Activated T-helper 1 cell treated with anti-CD3 and anti-CD28 coated beads, Interleukin-2, amount 50 U/mL, for 16 hours (primary cell): ENCODE measurements around the gene TLR2.
A peak's percentile ranks its signal among the peaks of the same experiment; 100 is the strongest.

ENCODE experiments used
- DNase-seq, 2 donors: peaks; one replicate each; pipeline ENCODE4 v3.0.0-alpha.2; 2020; ENCODE audit warnings: low read depth in 1 of 2, low spot score in 1 of 2

Gene TLR2, protein sequence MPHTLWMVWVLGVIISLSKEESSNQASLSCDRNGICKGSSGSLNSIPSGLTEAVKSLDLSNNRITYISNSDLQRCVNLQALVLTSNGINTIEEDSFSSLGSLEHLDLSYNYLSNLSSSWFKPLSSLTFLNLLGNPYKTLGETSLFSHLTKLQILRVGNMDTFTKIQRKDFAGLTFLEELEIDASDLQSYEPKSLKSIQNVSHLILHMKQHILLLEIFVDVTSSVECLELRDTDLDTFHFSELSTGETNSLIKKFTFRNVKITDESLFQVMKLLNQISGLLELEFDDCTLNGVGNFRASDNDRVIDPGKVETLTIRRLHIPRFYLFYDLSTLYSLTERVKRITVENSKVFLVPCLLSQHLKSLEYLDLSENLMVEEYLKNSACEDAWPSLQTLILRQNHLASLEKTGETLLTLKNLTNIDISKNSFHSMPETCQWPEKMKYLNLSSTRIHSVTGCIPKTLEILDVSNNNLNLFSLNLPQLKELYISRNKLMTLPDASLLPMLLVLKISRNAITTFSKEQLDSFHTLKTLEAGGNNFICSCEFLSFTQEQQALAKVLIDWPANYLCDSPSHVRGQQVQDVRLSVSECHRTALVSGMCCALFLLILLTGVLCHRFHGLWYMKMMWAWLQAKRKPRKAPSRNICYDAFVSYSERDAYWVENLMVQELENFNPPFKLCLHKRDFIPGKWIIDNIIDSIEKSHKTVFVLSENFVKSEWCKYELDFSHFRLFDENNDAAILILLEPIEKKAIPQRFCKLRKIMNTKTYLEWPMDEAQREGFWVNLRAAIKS

DNA sequence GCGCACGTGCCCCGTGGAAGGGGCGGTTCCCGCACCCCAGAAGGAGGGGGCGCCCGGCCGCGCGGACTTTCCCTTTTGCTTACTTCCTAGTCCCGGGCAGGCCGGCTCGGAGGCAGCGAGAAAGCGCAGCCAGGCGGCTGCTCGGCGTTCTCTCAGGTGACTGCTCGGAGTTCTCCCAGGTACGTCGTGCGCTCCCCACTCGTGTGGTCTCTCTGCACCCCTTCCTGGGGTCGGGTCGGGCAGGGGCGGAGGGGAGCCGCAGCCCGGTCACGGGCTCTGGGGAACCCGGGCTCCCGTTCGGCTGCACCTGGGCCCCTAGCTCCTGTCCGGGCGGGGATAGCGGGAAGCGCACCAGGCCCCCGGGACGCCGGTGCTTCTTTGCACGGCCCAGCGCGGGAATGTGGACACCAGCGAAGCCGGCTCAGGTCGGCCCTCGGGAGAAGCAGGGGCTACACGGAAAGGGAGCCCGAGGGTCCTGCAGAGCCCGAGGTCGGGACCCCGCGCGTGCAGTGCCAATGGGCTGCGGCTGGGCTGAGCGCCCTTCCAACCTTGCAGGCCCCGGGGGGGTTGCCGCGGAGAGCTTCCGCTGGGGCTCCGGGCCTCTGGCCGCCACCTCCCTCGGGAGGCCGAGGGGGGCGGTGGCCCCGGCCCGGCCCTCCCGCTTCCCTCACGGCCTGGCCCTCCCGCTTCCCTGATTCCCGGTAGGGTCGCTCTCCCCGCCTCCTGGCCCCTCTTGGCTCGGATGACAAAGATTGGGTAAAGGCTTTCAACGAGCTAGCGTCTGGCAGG, at the start of gene TLR2:
Gene TLR2 (plus strand): TSS at position 99 of the 789 bp plus-strand sequence. CDS start 18,628 bp downstream, outside the sequence.
- peak; percentile 35 to 41 for DNase-seq

DNA sequence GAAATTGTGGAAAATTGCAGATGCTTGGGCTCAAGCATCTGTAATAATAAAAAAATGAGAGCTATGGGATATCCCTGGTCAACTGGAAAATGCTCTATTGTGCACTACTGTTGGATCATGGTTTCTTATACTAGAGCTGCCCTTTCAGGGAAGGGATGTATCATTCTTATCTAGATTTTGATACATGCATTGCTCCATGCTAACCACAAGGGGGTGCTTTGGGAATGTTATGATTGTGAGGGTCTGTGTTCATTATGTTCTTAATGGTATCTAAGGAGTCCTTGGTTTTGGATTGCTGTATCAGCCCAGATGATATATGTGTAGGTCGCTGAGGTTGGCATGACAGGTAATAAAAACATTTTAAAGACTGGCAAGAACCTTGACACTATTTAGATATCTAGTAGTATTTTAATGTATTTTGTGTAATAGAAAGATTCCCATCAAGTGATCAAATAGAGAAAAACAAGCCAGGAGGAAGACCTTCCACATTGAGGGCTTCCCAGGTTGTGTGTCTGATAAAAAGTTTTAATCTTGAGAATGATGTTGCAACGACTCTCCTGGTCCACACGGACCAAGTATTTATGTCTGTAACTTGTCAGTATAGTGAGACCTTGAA, 49.2 kb upstream of the TLR2 start:
- DNase-seq, result no peak

DNA sequence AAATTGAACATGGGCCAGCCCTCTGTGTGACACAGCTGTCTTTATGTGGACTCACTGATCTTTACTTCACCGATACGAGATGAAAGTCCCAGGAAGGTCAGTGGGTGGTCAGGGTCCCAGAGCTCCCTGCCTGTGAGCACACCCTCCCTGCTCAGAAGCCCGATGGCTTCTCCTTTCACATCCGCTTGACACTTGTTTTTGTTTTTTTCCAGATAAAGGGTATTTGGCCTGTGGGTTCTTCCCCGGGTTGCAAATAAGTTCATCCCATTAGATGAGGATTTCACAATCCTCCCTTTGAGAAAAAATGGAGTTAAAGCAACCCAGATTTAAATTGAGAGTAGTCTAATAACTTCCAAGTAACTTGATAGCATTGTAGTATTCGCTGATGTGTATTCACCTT, 48.2 kb upstream of the TLR2 start:
- no peak for DNase-seq

DNA sequence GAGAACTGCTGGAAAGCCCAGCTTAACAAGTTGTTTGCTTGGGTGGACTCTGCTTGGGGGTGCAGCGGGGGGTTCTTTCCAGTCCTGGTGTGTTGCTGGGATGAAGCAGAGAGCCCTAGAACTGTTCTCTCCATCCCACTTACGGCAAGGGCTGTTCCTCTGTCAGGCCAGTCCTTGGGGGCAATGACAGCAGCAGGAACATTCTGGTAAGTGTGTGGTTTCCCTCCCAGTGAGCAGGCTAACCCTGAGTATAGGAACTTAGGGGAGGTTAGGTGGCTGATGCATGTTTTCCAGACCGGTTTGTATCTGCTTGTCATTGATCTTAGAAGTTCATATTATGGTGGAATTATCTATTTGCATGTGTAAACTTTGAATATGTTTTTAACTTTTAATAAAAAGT, 46.9 kb upstream of the TLR2 start:
- DNase-seq, result no peak

DNA sequence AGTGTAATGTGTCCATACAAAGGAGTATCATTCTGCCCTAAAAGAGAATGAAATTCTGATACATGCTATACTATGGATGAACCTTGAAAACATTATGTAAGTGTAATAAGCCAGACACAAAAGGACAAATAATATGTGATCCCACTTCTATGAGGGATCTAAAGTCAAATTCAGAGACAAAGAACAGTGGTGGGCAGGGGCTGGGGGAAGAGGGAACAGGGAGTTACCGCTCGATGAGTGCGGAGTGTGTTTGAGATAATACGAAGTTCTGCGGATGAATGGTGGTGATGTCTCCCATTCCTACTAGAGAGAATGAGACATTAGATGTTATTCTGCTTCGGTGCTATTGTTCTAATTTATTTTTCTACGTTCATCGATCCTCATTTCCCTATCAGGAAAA, 46.1 kb upstream of the TLR2 start:
- no peak for DNase-seq

DNA sequence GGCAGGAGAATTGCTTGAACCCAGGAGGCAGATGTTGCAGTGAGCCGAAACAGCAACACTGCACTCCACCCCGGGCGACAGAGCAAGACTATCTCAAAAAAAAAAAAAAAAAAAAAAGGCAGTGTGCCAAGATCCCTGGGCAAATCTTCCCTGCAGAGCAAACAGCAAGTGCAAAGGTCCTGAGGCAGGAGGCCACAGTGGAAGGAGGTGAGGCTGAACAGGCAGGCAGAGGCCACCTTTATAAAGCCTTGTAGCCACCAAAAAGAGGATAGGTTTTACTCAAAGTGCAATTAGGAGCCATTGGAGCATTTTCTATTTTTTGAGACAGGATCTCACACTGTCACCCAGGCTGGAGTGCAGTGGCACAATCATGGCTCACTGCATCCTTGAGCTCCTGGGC, 45.1 kb upstream of the TLR2 start:
- DNase-seq, result no peak

DNA sequence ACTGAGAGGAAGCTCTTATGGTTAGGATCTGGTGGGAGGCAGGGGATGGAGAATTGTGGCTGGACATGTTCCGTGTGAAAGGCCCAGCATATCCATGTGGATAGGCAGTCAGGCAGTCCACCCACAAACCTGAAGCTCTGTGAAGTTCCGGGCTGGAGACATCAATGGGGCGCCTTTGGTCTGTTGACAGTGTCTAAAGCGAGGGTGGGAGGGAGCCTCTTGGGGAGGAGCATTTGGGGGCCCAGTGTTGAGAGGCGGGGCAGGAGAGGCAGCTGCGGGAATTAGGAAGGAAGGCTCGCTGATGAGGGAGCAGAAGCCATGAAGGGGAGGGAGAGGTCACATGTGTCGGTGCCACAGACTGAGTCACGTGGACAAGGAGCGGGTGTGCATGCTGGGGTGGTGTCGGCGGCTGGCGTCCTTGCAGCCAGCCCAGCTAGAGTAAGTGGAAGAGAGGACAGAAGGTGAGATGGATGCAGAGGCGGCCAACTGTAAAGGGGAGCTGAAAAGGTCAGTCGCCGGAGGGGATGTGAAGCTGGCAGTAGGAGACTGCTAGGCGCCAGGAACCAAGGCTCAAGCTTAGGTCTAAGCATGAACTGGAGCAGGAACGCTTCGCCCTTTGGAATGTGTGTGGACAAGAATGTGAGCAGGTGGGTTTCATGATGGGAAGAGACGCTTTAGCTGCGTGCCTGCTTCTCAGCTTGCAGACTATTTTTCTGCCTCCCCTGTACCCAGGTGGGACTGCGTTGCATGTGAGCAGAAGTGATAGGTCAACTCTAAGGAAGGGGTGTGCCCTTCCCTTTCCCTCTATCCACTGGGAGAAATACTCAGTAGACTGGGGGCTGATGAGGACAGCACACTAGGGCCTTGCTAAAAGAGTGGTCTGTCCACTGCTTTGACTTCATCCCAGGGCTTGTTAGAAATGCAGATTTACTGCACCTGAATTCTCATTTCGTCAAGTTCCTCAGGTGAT, 44.0 kb upstream of the TLR2 start:
- no peak for DNase-seq

DNA sequence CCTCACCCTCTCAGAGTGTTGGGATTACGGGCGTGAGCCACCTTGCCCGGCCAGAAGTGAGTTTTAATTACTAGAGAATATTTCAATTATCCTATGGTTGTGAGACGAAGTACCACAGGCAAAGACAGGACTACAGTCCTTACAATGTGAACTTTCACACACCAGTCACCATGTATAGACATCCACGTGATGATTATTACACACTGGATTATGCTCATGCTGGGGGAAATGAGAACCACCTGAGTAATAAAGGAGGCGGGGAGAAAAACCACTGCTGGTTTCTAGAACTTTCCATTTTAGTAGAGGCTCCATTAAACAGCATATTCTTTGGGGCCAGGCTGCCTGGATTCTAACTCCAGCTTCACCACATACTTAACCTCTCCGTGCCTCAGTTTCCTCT, 42.5 kb upstream of the TLR2 start:
- no peak for DNase-seq

DNA sequence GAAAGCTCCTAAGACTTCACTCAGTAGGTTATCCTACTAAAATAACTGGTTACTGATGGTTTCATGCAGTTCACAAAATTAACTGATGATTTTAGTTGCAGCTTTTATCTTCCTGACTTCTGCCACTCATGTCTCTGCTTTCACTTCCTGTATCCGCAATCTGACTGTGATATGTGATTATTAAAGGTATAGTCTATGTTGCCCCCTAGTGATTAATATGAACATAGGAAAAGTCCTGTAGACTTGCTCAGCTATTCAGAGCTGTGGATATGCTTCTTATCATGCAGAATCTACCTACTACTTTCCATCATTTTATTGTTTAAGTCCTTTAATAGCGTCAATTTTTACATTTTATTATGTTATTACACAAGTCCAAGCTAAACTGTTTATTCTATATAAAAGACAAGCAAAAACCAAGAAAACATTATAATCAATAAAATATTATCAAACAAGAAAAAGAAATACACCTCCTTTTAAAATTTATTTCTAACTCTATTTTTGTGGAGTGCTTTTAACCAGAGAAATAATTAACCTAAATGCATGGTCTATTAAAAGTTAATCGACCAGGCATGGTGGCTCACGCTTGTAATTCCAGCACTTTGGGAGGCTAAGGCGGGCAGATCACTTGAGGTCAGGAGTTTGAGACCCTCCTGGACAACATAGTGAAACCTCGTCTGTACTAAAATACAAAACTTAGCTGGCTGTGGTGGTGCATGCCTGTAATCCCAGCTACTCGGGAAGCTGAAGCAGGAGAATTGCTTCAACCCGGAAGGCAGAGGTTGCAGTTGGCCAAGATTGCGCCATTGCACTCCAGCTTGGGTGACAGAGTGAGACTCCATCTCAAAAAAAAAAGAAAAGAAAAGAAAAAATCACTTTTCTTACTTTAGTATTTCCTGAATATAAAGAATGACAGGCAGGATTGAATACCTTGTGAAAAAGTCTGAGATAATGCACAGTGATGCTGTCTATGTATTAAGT, 40.4 kb upstream of the TLR2 start:
- DNase-seq, result no peak

DNA sequence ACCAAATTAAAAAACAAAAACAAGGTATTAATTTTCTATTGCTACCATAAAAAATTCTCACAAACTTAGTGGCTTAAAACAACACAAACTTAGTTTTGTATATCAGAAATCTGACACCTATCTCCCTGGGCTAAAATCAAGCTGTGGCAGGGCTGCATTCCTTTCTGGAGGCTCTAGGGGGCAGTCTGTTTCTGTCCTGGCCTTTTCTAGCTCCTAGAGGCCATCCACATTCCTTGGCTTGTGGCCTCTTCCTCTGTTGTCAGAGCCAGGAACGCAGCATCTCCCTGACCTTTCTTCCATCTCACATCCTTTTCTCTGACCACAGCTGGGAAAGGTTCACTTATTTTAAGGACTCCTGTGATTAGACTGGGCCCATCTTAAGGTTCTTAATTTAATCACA, 38.9 kb upstream of the TLR2 start:
- no peak for DNase-seq

DNA sequence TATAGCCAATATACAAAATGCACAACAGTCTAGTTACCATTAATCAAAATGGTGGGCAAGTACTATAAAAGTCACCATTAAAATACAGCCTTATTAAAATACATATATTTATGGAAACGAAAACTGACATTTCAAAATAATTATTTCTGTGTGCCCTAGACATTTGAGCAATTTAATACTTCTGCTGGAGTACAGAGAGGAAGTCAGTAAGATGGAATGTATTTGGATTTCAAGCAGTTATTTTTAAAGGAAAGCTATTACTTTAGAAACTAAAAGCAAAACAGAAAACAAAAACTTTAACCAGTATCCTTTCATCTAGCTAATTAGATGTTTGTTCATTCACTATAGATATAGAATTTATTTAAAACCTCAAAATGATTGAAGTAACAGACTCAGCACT, 37.8 kb upstream of the TLR2 start:
- DNase-seq, result no peak

DNA sequence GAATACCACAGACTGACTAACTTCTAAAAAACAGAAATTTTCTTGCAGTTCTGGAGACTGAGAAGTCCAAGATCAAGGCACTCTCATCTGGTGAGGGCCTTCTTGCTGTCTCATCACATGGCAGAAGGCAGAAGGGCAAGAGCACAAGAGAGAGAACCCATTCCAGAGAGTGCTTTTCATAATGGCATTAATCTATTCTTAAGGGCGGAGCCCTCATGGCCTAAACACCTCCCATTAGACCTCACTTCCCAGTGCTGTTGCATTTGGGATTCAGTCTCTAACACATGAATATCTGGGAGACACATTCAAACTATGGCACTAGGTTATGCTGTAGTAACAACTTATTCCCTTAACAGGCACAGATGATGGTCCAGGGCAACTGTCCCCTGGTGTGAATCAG, 37.1 kb upstream of the TLR2 start:
- DNase-seq, result no peak

DNA sequence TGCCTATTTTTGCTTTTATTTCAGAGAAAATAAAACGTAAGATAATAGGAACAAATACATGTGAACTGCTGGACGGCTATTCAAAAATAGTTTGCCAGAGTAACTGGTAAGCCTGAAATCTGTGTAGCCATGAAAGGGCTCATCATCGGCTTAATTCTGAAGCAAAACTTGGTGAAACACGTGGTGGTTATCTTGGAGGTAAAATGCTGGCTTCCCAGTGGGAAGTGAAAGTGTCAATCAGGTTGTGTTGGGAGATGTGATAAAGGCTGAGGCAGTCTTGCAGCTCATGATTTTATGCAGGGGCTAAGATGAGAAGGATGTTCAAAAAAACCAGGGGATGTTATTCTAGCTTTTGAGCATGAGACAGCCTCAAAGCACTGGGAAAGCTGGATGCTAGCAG, 36.1 kb upstream of the TLR2 start:
- DNase-seq, result no peak

DNA sequence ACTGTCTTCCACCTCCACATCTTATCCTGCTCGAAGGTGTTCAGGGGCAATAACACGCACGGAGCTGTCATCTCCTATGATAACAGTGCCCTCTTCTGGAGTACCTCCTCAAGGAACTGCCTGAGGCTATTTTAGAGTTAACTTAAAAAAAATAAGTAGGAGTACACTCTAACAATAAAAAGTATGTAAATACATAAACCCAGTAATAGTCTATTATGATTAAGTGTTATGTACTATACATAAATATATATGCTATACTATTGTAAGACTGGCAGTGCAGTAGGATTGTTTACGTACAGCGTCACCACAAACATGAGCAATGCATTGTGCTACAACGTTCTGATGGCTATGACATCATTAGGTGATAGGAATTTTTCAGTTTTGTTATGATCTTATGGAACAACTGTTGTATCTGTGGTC, 34.5 kb upstream of the TLR2 start:
- DNase-seq, result no peak

DNA sequence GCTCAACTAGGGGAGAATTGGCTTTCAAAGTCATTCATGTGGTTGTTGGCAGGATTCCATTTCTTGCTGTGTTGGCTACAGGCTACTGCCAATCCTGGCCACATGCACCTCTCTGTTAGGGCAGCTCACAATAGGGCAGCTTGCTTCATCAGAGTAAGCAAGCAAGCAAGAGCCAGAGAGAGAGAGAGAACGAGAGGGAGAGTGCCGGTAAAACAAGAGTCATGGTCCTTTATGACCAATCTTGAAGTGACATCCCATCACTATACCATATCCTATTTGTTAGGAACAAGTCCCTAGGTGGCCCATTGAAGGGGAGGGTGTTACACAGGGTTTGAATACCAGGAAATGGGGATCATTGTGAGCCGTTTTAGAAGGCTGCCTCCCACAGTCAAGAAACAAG, 33.0 kb upstream of the TLR2 start:
- no peak for DNase-seq

DNA sequence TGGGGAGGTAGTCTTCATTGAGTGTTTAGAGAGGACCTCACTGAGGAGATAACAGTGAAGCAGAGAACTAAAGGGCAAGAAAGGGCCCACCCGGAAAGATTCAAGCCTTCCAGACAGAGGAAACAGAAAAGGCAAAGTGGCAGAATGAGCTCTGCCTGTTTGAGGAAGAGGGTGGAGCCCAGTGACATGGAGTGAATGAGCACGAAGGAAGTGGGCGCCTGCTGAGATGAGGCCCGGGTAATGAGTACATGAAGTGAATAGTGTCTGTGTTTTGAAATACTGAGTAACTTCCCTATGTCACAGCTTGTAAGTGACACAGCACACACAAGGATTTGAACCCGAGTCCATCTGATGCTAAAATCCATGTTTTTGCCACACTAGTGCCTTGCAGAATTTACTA, 32.5 kb upstream of the TLR2 start:
- peak in 1 of 2 donors; percentile 15 for DNase-seq

DNA sequence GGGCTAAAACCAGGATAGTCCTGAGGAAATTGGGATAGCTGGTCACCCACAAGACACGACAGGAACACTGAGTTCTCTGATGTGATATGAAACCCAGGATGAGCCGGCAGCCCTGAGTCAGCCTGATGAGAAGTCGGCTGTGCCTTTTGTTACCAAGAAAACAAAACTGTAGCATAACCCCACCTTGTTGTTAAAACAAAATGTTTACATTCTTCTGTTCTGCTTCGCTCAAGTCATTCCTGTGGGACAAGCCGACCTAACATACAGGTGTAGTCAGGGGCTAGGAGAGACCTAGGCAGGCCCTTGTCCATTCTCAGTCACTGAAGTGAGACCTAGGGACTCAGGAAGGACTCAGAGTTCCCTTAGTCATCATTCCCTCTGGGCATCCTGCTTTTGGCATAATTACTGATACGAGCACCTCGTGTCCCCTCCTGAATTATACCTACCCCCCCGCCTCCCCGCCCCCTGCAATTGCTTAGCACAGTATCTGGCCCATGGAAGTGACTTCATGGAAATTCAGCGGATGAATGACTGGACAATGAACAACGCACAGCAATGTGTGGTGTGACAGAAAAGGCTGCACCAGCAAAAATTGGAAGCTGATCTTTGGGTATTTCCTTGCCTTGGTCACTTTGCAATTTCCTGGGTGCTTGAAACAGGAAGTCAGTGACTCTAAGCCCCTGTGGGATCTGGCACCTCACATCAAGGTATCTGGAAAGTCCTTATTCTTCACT, 31.9 kb upstream of the TLR2 start:
- no peak for DNase-seq

DNA sequence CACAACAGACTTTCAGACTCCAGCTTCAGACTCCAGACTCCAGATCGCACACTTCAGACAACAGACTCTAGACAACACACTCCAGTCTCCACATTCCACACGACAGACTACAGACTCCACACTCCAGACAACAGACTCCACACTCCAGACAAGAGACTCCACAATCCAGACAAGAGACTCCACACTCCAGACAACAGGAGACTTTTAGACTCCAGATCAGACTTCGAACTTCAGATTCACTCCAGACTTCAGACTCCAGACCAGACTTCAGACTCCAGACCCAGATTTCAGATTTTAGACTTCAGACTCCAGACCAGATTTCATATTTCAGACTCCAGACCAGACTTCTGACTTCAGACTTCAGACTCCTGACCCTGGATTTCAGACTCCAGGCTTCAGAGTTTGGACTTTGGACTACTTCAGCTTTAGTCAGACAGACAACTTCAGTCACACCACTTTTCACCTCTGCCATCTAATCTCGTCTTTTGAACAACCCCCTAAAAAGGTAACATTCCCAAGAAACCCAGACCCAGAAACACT, 29.0 kb upstream of the TLR2 start:
- DNase-seq, result no peak
